Osteoblast (primary cell): ENCODE data around the gene ZNF385D. TPM values are rescaled to one million over a fixed set of nuclear protein-coding genes. Genes with fewer than 3 reads are reported as not detected.

Experiments used
- DNase-seq: peaks from one replicate; pipeline ENCODE4 v3.0.0; 2011; ENCODE audit warnings: low spot score, mixed read lengths; ENCODE audit not compliant: insufficient read length; ENCODE audit errors: missing footprints
- H2AFZ ChIP-seq: 2 replicates; pipeline ENCODE4 v1.6.0; 2011; ENCODE audit warnings: mild to moderate bottlenecking, low read length
- H3K27ac ChIP-seq: 2 replicates; pipeline ENCODE4 v1.5.1; 2011; ENCODE audit warnings: mild to moderate bottlenecking, low read depth, low read length, moderate library complexity
- H3K27me3 ChIP-seq: 2 replicates; pipeline ENCODE4 v1.6.0; 2012; ENCODE audit warnings: mild to moderate bottlenecking, control low read depth, inconsistent platforms, low read length, moderate library complexity; ENCODE audit not compliant: insufficient read depth
- H3K36me3 ChIP-seq: 2 replicates; pipeline ENCODE4 v1.5.1; 2011; ENCODE audit warnings: mild to moderate bottlenecking, low read length, control low read depth, moderate library complexity; ENCODE audit not compliant: insufficient read depth
- H3K4me1 ChIP-seq: 2 replicates; pipeline ENCODE4 v1.5.1; 2011; ENCODE audit warnings: mild to moderate bottlenecking, low read length, control low read depth, moderate library complexity; ENCODE audit not compliant: insufficient read depth
- H3K4me2 ChIP-seq: 2 replicates; pipeline ENCODE4 v1.6.0; 2011; ENCODE audit warnings: mild to moderate bottlenecking, low read length; ENCODE audit not compliant: insufficient read depth
- H3K4me3 ChIP-seq: fragments of 200-600 bp; sonication (generic); 3 replicates; pipeline ENCODE4 v1.5.1; 2012; ENCODE audit warnings: mild to moderate bottlenecking, low read length, inconsistent platforms; ENCODE audit not compliant: insufficient read depth
- H3K79me2 ChIP-seq: 2 replicates; pipeline ENCODE4 v1.6.0; 2012; ENCODE audit warnings: mild to moderate bottlenecking, low read length, control low read depth, inconsistent platforms; ENCODE audit not compliant: insufficient read depth
- H3K9me3 ChIP-seq: 2 replicates; pipeline ENCODE4 v1.5.1; 2011; ENCODE audit warnings: low read depth, low read length, control low read depth
- H4K20me1 ChIP-seq: 2 replicates; pipeline ENCODE4 v1.6.0; 2012; ENCODE audit warnings: mild to moderate bottlenecking, low read length, control low read depth; ENCODE audit not compliant: insufficient read depth
- CTCF ChIP-seq: IDR thresholded peaks from 2 replicates; pipeline ENCODE4 v1.5.1; 2011; ENCODE audit warnings: mild to moderate bottlenecking, low read depth, low read length, moderate library complexity; ENCODE audit errors: extremely low read depth
- total RNA-seq: library from RNA; depleted of rRNA; stranded (reverse); fragments of >200 nt; gene quantifications from 2 replicates; pipeline ENCODE4 v1.2.3, GENCODE V29; 2012

ZNF385D gene
- total RNA-seq, 1 donor: 2.5 TPM

GRCh38 chr3:21654241-21654640 lies 96.8 kb downstream of the ZNF385D start:
- Histone ChIP-seq H3K27me3 (no peaks in the 10 kb centered on the region), H2AFZ (no peak overlapping the region), H3K79me2 (no peaks in the 10 kb centered on the region), H3K9me3 (no peaks in the 10 kb centered on the region), H3K36me3 (no peaks in the 10 kb centered on the region), H3K4me1 (peaks cover 5% of the 10 kb centered on the region), H3K4me3 (no peak overlapping the region), H3K4me2 (peak overlapping the region; percentile 56), H4K20me1 (no peaks in the 10 kb centered on the region), H3K27ac (peak overlapping the region; percentile 18)
- DNase-seq: no peak
- TF ChIP-seq CTCF: no peak

- TF ChIP-seq CTCF: no peak
- no peaks in the 10 kb centered on the region for H3K9me3 ChIP-seq
These were observed 101.5 kb downstream of the ZNF385D start for GRCh38 chr3:21649519-21649918.

GRCh38 chr3:21647961-21648360 lies 103.0 kb downstream of the ZNF385D start:
- no peaks in the 10 kb centered on the region for H3K36me3 ChIP-seq
- H4K20me1 ChIP-seq: no peaks in the 10 kb centered on the region
- H3K4me2 ChIP-seq: no peak overlapping the region
- H3K4me3 ChIP-seq: no peak overlapping the region
- H3K27me3 ChIP-seq: no peaks in the 10 kb centered on the region
- H3K27ac ChIP-seq: no peak overlapping the region
- TF ChIP-seq CTCF: no peak
- no peaks in the 10 kb centered on the region for H3K9me3 ChIP-seq
- H2AFZ ChIP-seq: no peak overlapping the region
- no peak for DNase-seq
- no peaks in the 10 kb centered on the region for H3K79me2 ChIP-seq
- peaks cover 10% of the 10 kb centered on the region for H3K4me1 ChIP-seq

More at GRCh38 chr3:21649519-21649918, 101.5 kb downstream of the ZNF385D start:
- Histone ChIP-seq H3K4me1 (peaks cover 10% of the 10 kb centered on the region), H3K36me3 (no peaks in the 10 kb centered on the region), H3K4me3 (no peak overlapping the region), H3K27me3 (no peaks in the 10 kb centered on the region), H3K4me2 (no peak overlapping the region), H3K27ac (no peak overlapping the region), H4K20me1 (no peaks in the 10 kb centered on the region), H2AFZ (no peak overlapping the region), H3K79me2 (no peaks in the 10 kb centered on the region)
- no peak for DNase-seq

GRCh38 chr3:21645121-21645897 lies 105.7 kb downstream of the ZNF385D start:
- Histone ChIP-seq H3K36me3 (no peaks in the 10 kb centered on the region), H3K4me3 (peak overlapping the region; percentile 21), H3K4me1 (peaks cover 10% of the 10 kb centered on the region), H2AFZ (peak overlapping the region; percentile 63), H3K4me2 (peak overlapping the region; percentile 54), H3K27ac (peak overlapping the region; percentile 49), H3K79me2 (no peaks in the 10 kb centered on the region), H3K9me3 (no peaks in the 10 kb centered on the region), H4K20me1 (no peaks in the 10 kb centered on the region), H3K27me3 (no peaks in the 10 kb centered on the region)
- peak; percentile 47 for DNase-seq
- TF ChIP-seq CTCF: no peak
